ENCODE measurements around the gene BPIFB3. TPM values are rescaled to one million over a fixed set of nuclear protein-coding genes. Genes with fewer than 3 reads are reported as not detected.

The BPIFB3 gene
- polyA plus RNA-seq, 3 donors, result not detected

GRCh38 chr20:33075281-33075680 lies 21.6 kb downstream of the BPIFB3 start:
- TF ChIP-seq CTCF (IDR thresholded peaks at IDR 0.05), result no peak
- no peak for DNase-seq
- intact Hi-C loops (cut with micrococcal nuclease), result no loop called here
- Mint-ChIP-seq H3K4me1 (no peaks in the 10 kb centered on the region), H3K36me3 (no peaks in the 10 kb centered on the region), H3K27me3 (ENCODE audit: low read depth in 3 of 3) (peaks cover 0 to 2% (median 1%) of the 10 kb centered on the region in 3 donors), H3K9me3 (no peaks in the 10 kb centered on the region), H3K27ac (peak overlapping the region in 1 of 7 donors; percentile 38), H3K4me3 (no peak overlapping the region)
- H3K36me3 ChIP-seq (replicated peaks in 1 of 2; ENCODE audit: control insufficient read depth in 1 of 2, insufficient read depth in 2 of 2, low read length in 2 of 2), result no peaks in the 10 kb centered on the region
- H2AFZ ChIP-seq (ENCODE audit: insufficient read depth, low read depth, low read length, poor library complexity, severe bottlenecking), result no peak overlapping the region
- H3K79me2 ChIP-seq (ENCODE audit: insufficient read depth, low read length), result no peaks in the 10 kb centered on the region
- H3K9me3 ChIP-seq (replicated peaks in 1 of 2; ENCODE audit: control insufficient read depth in 1 of 2, insufficient read depth in 1 of 2, low read length in 2 of 2), result no peaks in the 10 kb centered on the region
- 92% methylated on average over 6 of the region's 6 CpGs for WGBS (ENCODE audit: insufficient coverage)
- no peak overlapping the region for H3K4me3 ChIP-seq (replicated peaks in 1 of 3; ENCODE audit: low read depth in 2 of 3, low read length in 3 of 3)
- no peak overlapping the region for H3K4me2 ChIP-seq (replicated peaks; ENCODE audit: extremely low read depth, low read length, poor library complexity, severe bottlenecking)
- no peaks in the 10 kb centered on the region for H4K20me1 ChIP-seq (ENCODE audit: insufficient read depth, low read length)
- no peaks in the 10 kb centered on the region for H3K4me1 ChIP-seq (ENCODE audit: control insufficient read depth in 1 of 2, insufficient read depth in 2 of 2, low read length in 2 of 2)
- no peak overlapping the region for H3K9ac ChIP-seq (ENCODE audit: insufficient read depth, low read length, poor library complexity, severe bottlenecking)
- no peak overlapping the region for H3K27ac ChIP-seq (ENCODE audit: low read depth in 1 of 2, low read length in 2 of 2)
- no peaks in the 10 kb centered on the region for H3K27me3 ChIP-seq (ENCODE audit: control insufficient read depth in 2 of 2, insufficient read depth in 2 of 2, low read length in 2 of 2)

- no peaks in the 10 kb centered on the region for H3K27me3 ChIP-seq (ENCODE audit: control insufficient read depth in 2 of 2, insufficient read depth in 2 of 2, low read length in 2 of 2)
- no peak overlapping the region for H3K27ac ChIP-seq (ENCODE audit: low read depth in 1 of 2, low read length in 2 of 2)
- no peaks in the 10 kb centered on the region for H3K36me3 ChIP-seq (replicated peaks in 1 of 2; ENCODE audit: control insufficient read depth in 1 of 2, insufficient read depth in 2 of 2, low read length in 2 of 2)
- H3K79me2 ChIP-seq (ENCODE audit: insufficient read depth, low read length), result no peaks in the 10 kb centered on the region
- no peak overlapping the region for H3K9ac ChIP-seq (ENCODE audit: insufficient read depth, low read length, poor library complexity, severe bottlenecking)
- H2AFZ ChIP-seq (ENCODE audit: insufficient read depth, low read depth, low read length, poor library complexity, severe bottlenecking), result no peak overlapping the region
- no peaks in the 10 kb centered on the region for H3K4me1 ChIP-seq (ENCODE audit: control insufficient read depth in 1 of 2, insufficient read depth in 2 of 2, low read length in 2 of 2)
- H3K4me3 Mint-ChIP-seq, result no peak overlapping the region
- H3K4me1 Mint-ChIP-seq, result peaks cover 4% of the 10 kb centered on the region
- H3K27ac Mint-ChIP-seq, result no peak overlapping the region
- no peak for DNase-seq
- intact Hi-C loops (cut with micrococcal nuclease), result no loop called here
- no peaks in the 10 kb centered on the region for H3K9me3 Mint-ChIP-seq
- H3K4me2 ChIP-seq (replicated peaks; ENCODE audit: extremely low read depth, low read length, poor library complexity, severe bottlenecking), result no peak overlapping the region
- peaks cover 0 to 2% (median 1%) of the 10 kb centered on the region in 3 donors for H3K27me3 Mint-ChIP-seq (ENCODE audit: low read depth in 3 of 3)
- no peak for TF ChIP-seq CTCF (IDR thresholded peaks at IDR 0.05)
- H3K9me3 ChIP-seq (replicated peaks in 1 of 2; ENCODE audit: control insufficient read depth in 1 of 2, insufficient read depth in 1 of 2, low read length in 2 of 2), result no peaks in the 10 kb centered on the region
- H3K36me3 Mint-ChIP-seq, result no peaks in the 10 kb centered on the region
- WGBS (ENCODE audit: insufficient coverage), result 90% methylated on average over 3 of the region's 6 CpGs
- H4K20me1 ChIP-seq (ENCODE audit: insufficient read depth, low read length), result no peaks in the 10 kb centered on the region
- no peak overlapping the region for H3K4me3 ChIP-seq (replicated peaks in 1 of 3; ENCODE audit: low read depth in 2 of 3, low read length in 3 of 3)
Observed at GRCh38 chr20:33076662-33077372, 23.1 kb downstream of the BPIFB3 start.

Data from CD14-positive monocyte (primary cell).